Measurements from ENCODE around the gene CORO1C.

- no peak for TF ChIP-seq CTCF (IDR thresholded peaks at IDR 0.05)
- TF ChIP-seq POLR2AphosphoS5 (IDR thresholded peaks at IDR 0.05) = no peak
- TF ChIP-seq EP300 (IDR thresholded peaks at IDR 0.05) = no peak
These were observed 53.9 kb downstream of the CORO1C start for GRCh38 chr12:108677381-108677780.
